ENCODE data around the gene CRELD2. TPM values are rescaled to one million over a fixed set of nuclear protein-coding genes. Genes with fewer than 3 reads are reported as not detected.

CRELD2 gene
- total and polyA plus RNA-seq, 2 of the 13 experiments (the other 11 are each of a cell fraction or from before 2014, with no cell fraction given): 17.2 to 44.7 TPM

- no peak for TF ChIP-seq MAZ (IDR thresholded peaks at IDR 0.05; ENCODE audit: borderline replicate concordance, low read depth, low read length)
- 0 out of 2 replicates have a peak, but pooled peaks have one; percentile 22 for TF ChIP-seq MAZ (CRISPR knock-in tag; IDR thresholded peaks at IDR 0.05; ENCODE audit: low read depth)
- no peak for TF ChIP-seq ZNF564 (CRISPR knock-in tag; IDR thresholded peaks at IDR 0.05)
- 0 out of 2 replicates have a peak, but pooled peaks have one; percentile 52 for TF ChIP-seq ZNF704 (CRISPR knock-in tag; IDR thresholded peaks at IDR 0.05; ENCODE audit: borderline replicate concordance)
- TF ChIP-seq SNAPC4 (CRISPR knock-in tag; IDR thresholded peaks at IDR 0.05): no peak
- no peak for TF ChIP-seq ATF7 (IDR thresholded peaks at IDR 0.05)
- TF ChIP-seq ATF7 (CRISPR knock-in tag; IDR thresholded peaks at IDR 0.05): no peak
- no peak for TF ChIP-seq TCF12 (IDR thresholded peaks at IDR 0.05)
- TF ChIP-seq TCF12 (CRISPR knock-in tag; IDR thresholded peaks at IDR 0.05): no peak
- TF ChIP-seq ZNF580 (CRISPR knock-in tag; IDR thresholded peaks at IDR 0.05; ENCODE audit: borderline replicate concordance, low read depth): no peak
- TF ChIP-seq CHCHD3 (CRISPR knock-in tag; IDR thresholded peaks at IDR 0.05): no peak
- no peak for TF ChIP-seq ZNF605 (CRISPR knock-in tag; IDR thresholded peaks at IDR 0.05)
- no peak for TF ChIP-seq ZKSCAN5 (CRISPR knock-in tag; IDR thresholded peaks at IDR 0.05)
- no peak for TF ChIP-seq EEA1 (CRISPR knock-in tag; IDR thresholded peaks at IDR 0.05; ENCODE audit: borderline replicate concordance)
- TF ChIP-seq GZF1 (CRISPR knock-in tag; IDR thresholded peaks at IDR 0.05): no peak
- no peak for TF ChIP-seq CEBPB (IDR thresholded peaks at IDR 0.05; ENCODE audit: borderline replicate concordance, low read depth, low read length)
- TF ChIP-seq ZBTB3 (CRISPR knock-in tag; IDR thresholded peaks at IDR 0.05; ENCODE audit: borderline replicate concordance, low read depth): no peak; the same call in 1 of the 2 replicates
- TF ChIP-seq ZBTB8A (CRISPR knock-in tag; IDR thresholded peaks at IDR 0.05; ENCODE audit: borderline replicate concordance, low read depth): no peak
- no peak for TF ChIP-seq TIGD3 (CRISPR knock-in tag; IDR thresholded peaks at IDR 0.05; ENCODE audit: borderline replicate concordance)
- TF ChIP-seq ZNF451 (CRISPR knock-in tag; IDR thresholded peaks at IDR 0.05): peak; percentile 53; the same call in 1 of the 2 replicates
- no peak for TF ChIP-seq ZNF879 (CRISPR knock-in tag; IDR thresholded peaks at IDR 0.05)
- no peak for TF ChIP-seq MEIS1 (CRISPR knock-in tag; IDR thresholded peaks at IDR 0.05; ENCODE audit: borderline replicate concordance)
Observed at GRCh38 chr22:49962751-49963646, 44.6 kb downstream of the CRELD2 start (continued).

All from HepG2 (cell line).